GM19043 (cell line): ENCODE data around the gene PRDM5.

Source experiments
- ATAC-seq: cut with Tn5 transposase; IDR thresholded peaks from one replicate; pipeline ENCODE4 v1.9.1; 2021; ENCODE audit warnings: low read depth; ENCODE audit not compliant: unreplicated experiment

PRDM5 gene

DNA sequence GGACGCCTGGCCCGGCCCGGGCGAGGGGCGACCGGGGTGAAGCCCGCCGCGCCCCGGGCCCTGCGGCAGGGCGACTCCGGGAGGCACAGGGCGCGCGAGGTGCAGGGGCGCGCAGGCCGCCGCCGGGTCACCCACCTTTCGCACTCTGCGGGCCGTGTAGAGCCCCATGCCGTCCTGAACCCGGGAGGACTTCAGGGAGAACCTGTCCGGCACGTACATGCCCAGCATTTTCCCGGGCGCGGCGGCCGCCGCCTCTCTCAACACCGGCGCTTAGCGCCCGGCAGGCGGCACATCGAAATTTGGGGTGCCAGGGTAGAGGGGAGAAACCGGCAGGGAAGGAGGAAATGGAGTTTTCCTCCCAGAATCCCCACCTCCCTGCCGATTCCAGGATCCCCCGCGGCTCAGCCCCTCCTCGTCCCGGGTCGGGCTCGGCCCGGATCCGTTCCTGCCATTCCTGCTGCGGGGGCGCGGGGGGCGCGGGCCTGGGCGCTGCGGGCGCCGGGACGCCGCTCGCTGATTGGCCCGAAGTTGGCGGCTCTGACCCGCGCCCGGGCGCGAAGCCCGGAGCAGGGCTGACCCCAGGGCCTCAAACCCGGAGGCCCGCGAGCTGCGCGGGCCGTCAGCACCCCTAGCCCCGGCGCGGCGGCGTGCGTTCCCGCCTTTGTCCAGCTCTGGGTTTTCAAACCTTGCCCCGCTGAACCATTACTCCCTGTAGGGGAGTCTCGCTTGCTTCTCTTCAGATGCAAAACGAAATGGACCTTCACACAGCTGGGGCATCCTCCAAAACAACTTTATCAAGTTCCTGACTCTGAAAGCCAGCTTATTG is at the start of gene PRDM5:
TSS of gene PRDM5 (minus strand) at position 346 of the 826 bp plus-strand sequence. CDS start at position 228, 118 bp downstream.
- ATAC-seq: no peak

GRCh38 chr4:120971884-120972283 is 49.4 kb upstream of the PRDM5 start:
- ATAC-seq: no peak

DNA sequence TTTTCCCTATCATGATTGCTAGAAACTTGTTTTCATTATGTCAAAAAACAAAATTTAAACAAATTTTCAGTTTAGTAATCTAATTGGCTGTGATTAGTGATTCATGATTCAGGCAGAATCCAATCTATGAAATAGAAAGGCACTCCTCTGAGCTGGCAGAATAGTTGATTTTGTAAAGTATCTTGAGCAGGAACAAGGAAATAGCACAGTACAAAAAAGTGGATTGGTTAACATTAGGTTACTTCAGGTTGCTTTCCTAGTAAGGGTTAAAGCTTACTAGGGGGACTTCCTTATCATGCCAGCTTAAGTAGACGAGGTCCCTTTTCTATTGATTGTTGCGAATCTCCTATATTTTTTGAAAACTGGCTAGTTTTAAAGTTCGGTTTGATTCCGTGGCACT is 43.4 kb upstream of the PRDM5 start:
- ATAC-seq: no peak

GRCh38 chr4:120964596-120964995 is 42.1 kb upstream of the PRDM5 start:
- ATAC-seq: no peak

GRCh38 chr4:120963449-120963848 is 40.9 kb upstream of the PRDM5 start:
- no peak for ATAC-seq

DNA sequence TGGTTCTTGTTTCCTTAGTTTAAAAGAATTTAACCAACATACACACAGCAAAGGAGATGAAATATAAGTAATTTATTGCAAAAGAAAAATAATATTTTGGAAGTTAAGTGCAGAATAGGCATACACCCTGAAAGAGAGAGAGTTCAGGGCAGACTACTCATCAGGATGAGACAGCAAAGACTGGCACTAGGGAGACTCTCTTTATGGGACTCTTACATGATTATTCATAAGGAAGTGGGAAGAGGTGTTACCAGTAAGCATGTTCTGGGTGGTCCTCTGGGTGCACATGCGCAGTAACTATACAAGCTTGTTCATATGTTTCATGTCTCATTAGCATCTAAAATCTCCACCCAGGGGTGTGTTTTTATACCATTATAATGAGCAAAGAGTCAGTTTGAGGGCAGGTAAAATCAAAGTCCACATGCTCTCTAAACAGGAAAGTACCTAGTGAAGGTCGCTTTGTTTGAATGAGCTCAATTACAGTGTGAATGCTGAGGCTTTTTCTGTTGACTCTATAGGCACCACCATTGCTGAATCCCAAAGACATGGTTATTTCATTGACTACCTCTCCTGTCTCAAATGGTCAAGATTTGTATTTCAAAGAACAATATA is 38.2 kb upstream of the PRDM5 start:
- no peak for ATAC-seq

GRCh38 chr4:120948382-120948781 is 25.9 kb upstream of the PRDM5 start:
- no peak for ATAC-seq

DNA sequence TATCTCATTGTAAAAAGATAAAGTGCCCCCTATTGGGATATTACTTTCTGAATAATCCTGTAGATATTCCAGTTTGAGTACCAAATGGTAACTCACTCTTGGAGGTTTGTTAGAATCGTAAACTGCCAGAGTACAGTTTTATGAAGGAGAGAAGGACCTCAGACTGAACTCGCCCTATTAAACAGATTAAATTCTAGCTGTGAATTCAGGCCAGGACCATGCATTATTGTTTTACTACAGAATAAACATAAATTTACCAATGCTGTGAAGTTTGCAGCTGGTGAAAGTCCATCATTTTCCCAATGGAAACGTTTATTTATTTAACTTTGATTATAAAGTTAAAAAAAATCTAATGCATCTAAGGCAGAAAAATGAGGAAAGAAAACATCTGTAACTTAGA is 20.2 kb upstream of the PRDM5 start:
- no peak for ATAC-seq

- no peak for ATAC-seq
Observed at GRCh38 chr4:120940547-120940946, 18.0 kb upstream of the PRDM5 start.

- no peak for ATAC-seq
Observed at GRCh38 chr4:120939693-120940092, 17.2 kb upstream of the PRDM5 start.

GRCh38 chr4:120929847-120930246 is 7.3 kb upstream of the PRDM5 start:
- ATAC-seq: no peak

DNA sequence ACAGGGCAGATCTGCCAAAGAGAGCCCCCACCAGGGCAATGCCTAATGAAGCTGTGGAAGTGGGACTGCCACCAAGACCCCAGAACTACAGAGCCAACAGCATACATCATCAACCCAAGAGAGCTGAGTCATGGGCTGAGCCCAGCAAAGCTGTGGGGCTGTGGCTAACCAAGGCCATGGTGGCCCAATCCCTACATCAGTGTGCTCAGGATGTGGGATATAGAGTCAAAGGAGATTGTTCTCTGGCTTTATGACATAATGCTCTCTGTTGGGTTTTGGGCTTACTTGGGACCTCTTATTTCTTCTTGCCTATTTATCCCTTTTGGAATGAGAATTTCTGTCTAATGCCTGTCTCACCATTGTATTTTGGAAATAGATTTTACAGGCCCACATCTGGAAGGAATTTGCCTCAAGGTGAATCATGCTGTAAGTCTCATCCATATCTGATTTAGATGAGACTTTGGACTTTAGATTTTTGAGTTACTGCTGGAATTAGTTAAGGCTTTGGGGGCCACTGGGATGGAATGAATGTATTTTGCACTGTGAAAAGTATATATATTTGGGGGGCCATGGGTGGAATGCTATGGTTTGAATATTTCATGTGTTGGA is 5.4 kb upstream of the PRDM5 start:
- no peak for ATAC-seq

GRCh38 chr4:120926358-120927025 is 4.0 kb upstream of the PRDM5 start:
- ATAC-seq: no peak

DNA sequence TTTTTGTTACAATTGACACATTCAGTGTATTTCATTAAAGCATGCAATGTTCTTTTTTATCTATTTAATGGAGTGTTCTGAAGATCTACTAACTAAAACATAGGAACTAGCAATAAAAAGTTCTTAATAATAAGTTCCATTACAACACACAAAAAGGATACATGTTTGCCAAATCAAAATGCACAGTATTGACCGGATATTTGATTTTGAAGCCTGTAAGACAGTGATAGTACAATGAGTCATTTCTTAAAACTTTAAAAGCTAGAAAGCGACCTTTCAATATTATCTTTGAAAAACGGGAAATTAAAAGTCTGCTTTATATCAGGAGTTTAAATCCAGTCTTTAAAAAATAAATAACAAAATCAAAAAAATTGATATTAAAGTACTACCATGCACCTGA is 2.4 kb upstream of the PRDM5 start:
- ATAC-seq: no peak

GRCh38 chr4:120923207-120923522 is 639 bp upstream of the PRDM5 start:
- ATAC-seq: no peak

DNA sequence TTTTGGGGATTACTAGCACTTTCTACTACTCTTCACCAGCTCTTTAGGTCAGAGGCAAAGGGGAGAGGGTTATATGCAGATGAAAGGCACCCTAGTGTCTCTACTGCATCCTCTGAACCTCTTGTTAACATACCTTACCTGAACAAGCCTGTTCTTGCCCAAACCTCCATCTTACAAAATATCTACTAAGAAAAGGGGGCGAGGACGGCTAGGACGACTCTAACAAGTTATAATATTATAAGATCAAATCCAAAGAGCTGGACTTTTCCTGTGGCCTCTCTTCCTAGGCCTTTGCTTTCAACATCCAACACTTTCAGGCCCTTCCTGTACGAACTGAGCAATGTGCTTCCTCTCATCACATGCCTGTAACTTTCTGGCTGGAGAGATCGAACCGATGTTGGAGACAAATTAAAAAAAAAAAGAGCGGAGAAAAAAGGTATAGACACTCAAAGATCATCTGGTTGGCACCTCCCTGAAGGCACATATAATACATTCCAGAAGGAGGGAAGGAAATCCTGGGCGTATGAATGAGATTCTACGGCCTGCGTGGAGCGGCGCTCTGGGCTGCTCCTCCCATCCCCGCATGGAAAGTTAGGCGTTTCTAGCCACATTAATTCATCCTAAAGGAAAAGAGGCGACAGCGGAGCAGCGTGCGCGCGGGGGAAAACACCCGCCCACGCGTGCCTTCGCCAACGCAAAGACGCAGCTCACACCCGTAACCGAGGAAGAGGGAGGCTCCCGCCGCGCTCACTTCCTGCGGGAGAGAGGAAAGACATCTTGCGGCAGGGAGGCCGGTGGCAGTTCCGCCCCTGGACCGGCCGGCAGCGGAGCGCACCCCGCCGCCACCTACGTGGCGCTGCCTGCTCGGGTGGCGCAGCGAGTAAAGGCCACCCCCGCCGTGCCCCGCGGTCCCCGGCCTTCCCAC is 808 bp downstream of the PRDM5 start:
- ATAC-seq: no peak

- no peak for ATAC-seq
Observed at GRCh38 chr4:120920666-120921065, 1.9 kb downstream of the PRDM5 start.

DNA sequence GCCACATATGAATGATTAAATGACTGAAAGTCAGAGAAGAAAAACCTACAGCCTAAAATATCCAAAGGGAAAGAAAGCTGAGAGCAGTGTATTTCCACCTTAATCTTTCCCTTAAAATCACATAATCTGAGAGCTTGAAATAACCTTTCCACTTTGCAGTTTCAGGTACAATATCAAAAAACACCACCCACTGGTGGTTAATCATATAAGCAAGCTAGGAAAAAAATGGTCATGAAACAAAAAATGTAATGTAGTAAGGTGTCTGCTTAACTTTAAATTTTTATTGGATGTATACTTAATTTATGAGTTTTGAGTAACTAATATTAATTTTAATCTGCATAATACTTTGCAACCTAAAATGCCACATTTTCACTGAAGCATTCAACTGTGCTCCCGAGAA is 3.2 kb downstream of the PRDM5 start:
- ATAC-seq: no peak

DNA sequence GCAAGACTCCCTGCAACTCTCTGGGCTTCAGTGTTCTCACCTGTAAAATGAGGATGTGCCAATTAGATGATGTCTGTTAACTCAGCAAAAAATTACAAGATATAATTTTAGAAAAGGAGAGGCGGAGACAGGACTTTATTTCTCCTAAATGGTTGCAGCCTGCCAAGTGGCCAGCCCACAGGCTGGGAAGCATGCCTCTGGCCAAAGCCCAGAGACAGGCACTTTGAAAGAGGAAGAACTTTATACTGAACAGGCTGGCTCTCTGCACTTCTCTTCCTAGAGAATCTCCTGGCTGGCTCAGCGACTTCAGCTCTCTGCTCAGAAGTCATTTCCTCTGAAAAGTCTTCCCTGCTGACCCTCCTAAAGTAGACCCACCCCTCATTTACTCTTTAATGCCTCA is 3.7 kb downstream of the PRDM5 start:
- ATAC-seq: no peak

- no peak for ATAC-seq
Observed at GRCh38 chr4:120918092-120918491, 4.4 kb downstream of the PRDM5 start.
